ENCODE measurements around the gene CELSR1.

GRCh38 chr22:46355369-46355995, 181.9 kb downstream of the CELSR1 start:
- TF ChIP-seq CTCF (IDR thresholded peaks at IDR 0.05) (peak; percentile 63 to 87 (median 72)), POLR2A (IDR thresholded peaks at IDR 0.05) (no peak)

All from thyroid gland (tissue), 4 donors.